DND-41 (cell line): ENCODE measurements around the gene S100Z.
"Not testable (repeated sequence)": the region's sequence is repeated elsewhere in the genome, so short reads cannot be mapped to it uniquely, and the experiment has no call there.

Experiments
- ATAC-seq: fragments of 200-7000 bp; cut with Tn5 transposase; 3 replicates; pipeline ENCODE4 v1.9.1; 2021; ENCODE audit warnings: low read depth; ENCODE audit not compliant: insufficient read depth
- DNase-seq: peaks from one replicate; pipeline ENCODE4 v3.0.0-alpha.2; 2020
- H2AFZ ChIP-seq: 2 replicates; pipeline ENCODE4 v1.6.0; 2012; ENCODE audit warnings: low read depth, low read length
- H3K27ac ChIP-seq: 2 replicates; pipeline ENCODE4 v1.5.1; 2012; ENCODE audit warnings: low read length, inconsistent platforms
- H3K27me3 ChIP-seq: fragments of 200-600 bp; sonication (generic); 2 replicates; pipeline ENCODE4 v1.6.0; 2012; ENCODE audit warnings: low read length, mild to moderate bottlenecking, inconsistent platforms; ENCODE audit not compliant: insufficient read depth, poor library complexity
- H3K36me3 ChIP-seq: 2 replicates; pipeline ENCODE4 v1.5.1; 2012; ENCODE audit warnings: low read length, inconsistent platforms; ENCODE audit not compliant: insufficient read depth
- H3K4me1 ChIP-seq: 2 replicates; pipeline ENCODE4 v1.5.1; 2012; ENCODE audit warnings: mild to moderate bottlenecking, low read length; ENCODE audit not compliant: insufficient read depth
- H3K4me2 ChIP-seq: 2 replicates; pipeline ENCODE4 v1.6.0; 2012; ENCODE audit warnings: mild to moderate bottlenecking, moderate library complexity, low read length, inconsistent platforms; ENCODE audit not compliant: insufficient read depth
- H3K4me3 ChIP-seq, 2 experiments: fragments of 200-600 bp in 1 of 2; shearing (Covaris generic) in 1 of 2; 2 replicates each; pipeline ENCODE4 v1.5.1; 2012 to 2016; ENCODE audit warnings: inconsistent platforms in 2 of 2, low read length in 2 of 2, mild to moderate bottlenecking in 2 of 2, low read depth in 1 of 2, moderate library complexity in 1 of 2
- H3K79me2 ChIP-seq: 2 replicates; pipeline ENCODE4 v1.6.0; 2012; ENCODE audit warnings: low read length, inconsistent platforms; ENCODE audit not compliant: insufficient read depth
- H3K9ac ChIP-seq: 2 replicates; pipeline ENCODE4 v1.6.0; 2012; ENCODE audit warnings: low read depth, mild to moderate bottlenecking, inconsistent platforms, low read length, moderate library complexity
- H3K9me3 ChIP-seq: 2 replicates; pipeline ENCODE4 v1.5.1; 2012; ENCODE audit warnings: low read length, moderate library complexity, mild to moderate bottlenecking, inconsistent platforms; ENCODE audit not compliant: insufficient read depth, severe bottlenecking
- H4K20me1 ChIP-seq: 2 replicates; pipeline ENCODE4 v1.6.0; 2012; ENCODE audit warnings: low read length; ENCODE audit not compliant: insufficient read depth
- CTCF ChIP-seq: IDR thresholded peaks from 2 replicates; pipeline ENCODE4 v1.5.1; 2012; ENCODE audit warnings: borderline replicate concordance, low read length, moderate library complexity, mild to moderate bottlenecking; ENCODE audit not compliant: poor library complexity, severe bottlenecking; ENCODE audit errors: extremely low read depth
- EZH2 ChIP-seq: IDR thresholded peaks from 3 replicates; pipeline ENCODE4 v1.6.1; 2012; ENCODE audit warnings: borderline replicate concordance, low read depth, mild to moderate bottlenecking, moderate library complexity, low read length, inconsistent platforms; ENCODE audit not compliant: severe bottlenecking

Gene S100Z

GRCh38 chr5:76914671-76915070 lies 64.9 kb downstream of the S100Z start:
- not testable (repeated sequence) for H3K27me3 ChIP-seq, DNase-seq, H3K4me3 ChIP-seq, H3K27ac ChIP-seq, H3K79me2 ChIP-seq, H4K20me1 ChIP-seq, H3K4me2 ChIP-seq, H3K36me3 ChIP-seq, H3K4me1 ChIP-seq, H3K9me3 ChIP-seq, H3K9ac ChIP-seq, H2AFZ ChIP-seq, ATAC-seq

- TF ChIP-seq CTCF (no peak), EZH2 (no peak)
- no peaks in the 10 kb centered on the region for H3K4me1 ChIP-seq
- no peak overlapping the region for H3K4me3 ChIP-seq
- H3K9me3 ChIP-seq, result no peaks in the 10 kb centered on the region
- H3K36me3 ChIP-seq, result no peaks in the 10 kb centered on the region
- no peak overlapping the region for H3K4me2 ChIP-seq
- H3K9ac ChIP-seq, result no peak overlapping the region
- no peak overlapping the region for H3K27ac ChIP-seq
- no peaks in the 10 kb centered on the region for H3K27me3 ChIP-seq
- DNase-seq (no peak), ATAC-seq (no peak)
- no peak overlapping the region for H2AFZ ChIP-seq
- H4K20me1 ChIP-seq, result no peaks in the 10 kb centered on the region
- H3K79me2 ChIP-seq, result no peaks in the 10 kb centered on the region
Observed at GRCh38 chr5:76918539-76918938, 68.7 kb downstream of the S100Z start.

GRCh38 chr5:76920491-76920890 lies 70.7 kb downstream of the S100Z start:
- ATAC-seq (no peak), DNase-seq (no peak)
- no peak for TF ChIP-seq EZH2
- no peak for TF ChIP-seq CTCF
- H2AFZ ChIP-seq, result no peak overlapping the region
- no peaks in the 10 kb centered on the region for H3K4me1 ChIP-seq
- no peaks in the 10 kb centered on the region for H4K20me1 ChIP-seq
- no peak overlapping the region for H3K4me2 ChIP-seq
- no peak overlapping the region for H3K9ac ChIP-seq
- H3K36me3 ChIP-seq, result no peaks in the 10 kb centered on the region
- no peak overlapping the region for H3K4me3 ChIP-seq
- H3K9me3 ChIP-seq, result no peaks in the 10 kb centered on the region
- H3K27me3 ChIP-seq, result no peaks in the 10 kb centered on the region
- no peak overlapping the region for H3K27ac ChIP-seq
- H3K79me2 ChIP-seq, result no peaks in the 10 kb centered on the region

- DNase-seq, result no peak
- H3K4me2 ChIP-seq, result no peak overlapping the region
- H3K4me3 ChIP-seq, result no peak overlapping the region
- H3K9me3 ChIP-seq, result no peaks in the 10 kb centered on the region
- H3K9ac ChIP-seq, result no peak overlapping the region
- H3K27ac ChIP-seq, result no peak overlapping the region
- no peak overlapping the region for H2AFZ ChIP-seq
- ATAC-seq, result no peak
- no peaks in the 10 kb centered on the region for H3K27me3 ChIP-seq
- TF ChIP-seq EZH2 (no peak), CTCF (no peak)
- H3K36me3 ChIP-seq, result no peaks in the 10 kb centered on the region
- H3K4me1 ChIP-seq, result no peaks in the 10 kb centered on the region
- no peaks in the 10 kb centered on the region for H3K79me2 ChIP-seq
- no peaks in the 10 kb centered on the region for H4K20me1 ChIP-seq
Observed at GRCh38 chr5:76926329-76927105, 76.7 kb downstream of the S100Z start.
